B cell (primary cell): ENCODE measurements around the gene TMEM201. TPM values are rescaled to one million over a fixed set of nuclear protein-coding genes. Genes with fewer than 3 reads are reported as not detected.
A peak's percentile ranks its signal among the peaks of the same experiment; 100 is the strongest.

Experiments
- ATAC-seq: fragments of 200-7000 bp; cut with Tn5 transposase; one replicate; pipeline ENCODE4 v1.10.0; 2021; ENCODE audit warnings: low read depth, mild to moderate bottlenecking, moderate number of reproducible peaks, moderate library complexity
- CTCF ChIA-PET: fragments of 350-600 bp; sonication (Branson Sonifier 250); formaldehyde crosslinking; loops from one replicate; lab custom pipeline; 2021; ENCODE audit warnings: antibody characterized with exemption, inconsistent platforms; lab: Charles Lee
- POLR2A ChIA-PET: fragments of 350-600 bp; sonication (Branson Sonifier 250); formaldehyde crosslinking; loops from one replicate; lab custom pipeline; 2021; ENCODE audit warnings: antibody characterized with exemption; lab: Charles Lee
- DNase-seq: peaks from one replicate; pipeline ENCODE4 v3.0.0; 2013
- H2AFZ ChIP-seq: 2 replicates; pipeline ENCODE4 v1.6.1; 2012; ENCODE audit warnings: mild to moderate bottlenecking, low read depth, low read length; ENCODE audit not compliant: insufficient read depth, poor library complexity, severe bottlenecking
- H3K27ac ChIP-seq, 2 donors: 1 replicate in 1 of 2; 2 replicates in 1 of 2; pipeline ENCODE4 v1.5.1; 2012 to 2013; ENCODE audit warnings: low read length in 2 of 2, mild to moderate bottlenecking in 2 of 2, moderate library complexity in 1 of 2
- H3K27me3 ChIP-seq, 4 experiments: fragments of 200-600 bp in 1 of 4; sonication (generic) in 1 of 4; replicated peaks in 1 of 4; 1 replicate in 2 of 4; 2 replicates in 2 of 4; pipeline versions ENCODE4 v1.6.1 to v1.7.0; 2013 to 2016; ENCODE audit warnings: low read length in 3 of 4, mild to moderate bottlenecking in 2 of 4, mixed read lengths in 1 of 4, moderate library complexity in 1 of 4; ENCODE audit not compliant: insufficient read depth in 4 of 4, control insufficient read depth in 3 of 4; ENCODE audit errors: control extremely low read depth in 1 of 4
- H3K36me3 ChIP-seq, 2 experiments: replicated peaks in 1 of 2; 1 replicate in 1 of 2; 2 replicates in 1 of 2; pipeline versions ENCODE4 v1.6.1 to v1.7.1; 2013; ENCODE audit warnings: low read length in 1 of 2; ENCODE audit not compliant: insufficient read depth in 2 of 2, control insufficient read depth in 1 of 2; ENCODE audit errors: control extremely low read depth in 1 of 2, extremely low read depth in 1 of 2
- H3K4me1 ChIP-seq, 2 donors: fragments of 200-600 bp in 1 of 2; sonication (generic) in 1 of 2; 1 replicate in 1 of 2; 2 replicates in 1 of 2; pipeline versions ENCODE4 v1.5.1 to v1.6.1; 2013 to 2017; ENCODE audit warnings: low read length in 2 of 2; ENCODE audit not compliant: control insufficient read depth in 2 of 2, insufficient read depth in 2 of 2
- H3K4me2 ChIP-seq: replicated peaks from 2 replicates; pipeline ENCODE3; 2012; ENCODE audit warnings: mild to moderate bottlenecking, low read depth, low read length; ENCODE audit not compliant: poor library complexity, severe bottlenecking
- H3K4me3 ChIP-seq, 5 experiments: fragments of 200-600 bp in 1 of 5; sonication (generic) in 1 of 5; 1 replicate in 3 of 5; 2 replicates in 2 of 5; pipeline versions ENCODE4 v1.5.1 to v1.7.0; 2011 to 2016; ENCODE audit warnings: low read length in 4 of 5, mild to moderate bottlenecking in 4 of 5, low read depth in 2 of 5, control low read depth in 1 of 5, moderate library complexity in 1 of 5; ENCODE audit not compliant: insufficient read depth in 1 of 5; ENCODE audit errors: control extremely low read depth in 1 of 5, extremely low read depth in 1 of 5
- H3K79me2 ChIP-seq: fragments of 200-600 bp; sonication (generic); one replicate; pipeline ENCODE4 v1.6.0; 2016; ENCODE audit warnings: low read length; ENCODE audit not compliant: control insufficient read depth, insufficient read depth
- H3K9ac ChIP-seq: fragments of 200-600 bp; sonication (generic); 2 replicates; pipeline ENCODE4 v1.6.1; 2017; ENCODE audit warnings: mild to moderate bottlenecking, low read length, moderate library complexity
- H3K9me3 ChIP-seq, 3 donors: one replicate each; pipeline versions ENCODE4 v1.6.1 to v1.7.1; 2013; ENCODE audit warnings: low read length in 2 of 3; ENCODE audit not compliant: control insufficient read depth in 2 of 3, insufficient read depth in 1 of 3; ENCODE audit errors: control extremely low read depth in 1 of 3
- H4K20me1 ChIP-seq: 2 replicates; pipeline ENCODE4 v1.6.0; 2012; ENCODE audit warnings: mild to moderate bottlenecking, low read length; ENCODE audit not compliant: insufficient read depth, control insufficient read depth, poor library complexity, severe bottlenecking
- H3K27ac Mint-ChIP-seq: one replicate; pipeline ENCODE4 v1.8.0; 2021; ENCODE audit warnings: mixed read lengths
- H3K27me3 Mint-ChIP-seq: one replicate; pipeline ENCODE4 v1.8.0; 2021; ENCODE audit warnings: mixed read lengths
- H3K4me1 Mint-ChIP-seq: one replicate; pipeline ENCODE4 v1.8.0; 2021; ENCODE audit warnings: mixed read lengths
- H3K4me3 Mint-ChIP-seq: one replicate; pipeline ENCODE4 v1.8.0; 2021; ENCODE audit warnings: mixed read lengths
- H3K9me3 Mint-ChIP-seq: one replicate; pipeline ENCODE4 v1.8.0; 2022; ENCODE audit warnings: mixed read lengths; ENCODE audit not compliant: insufficient read depth
- CTCF ChIP-seq: fragments of 200-600 bp; IDR thresholded peaks from one replicate; pipeline ENCODE4 v1.8.0; 2022; ENCODE audit warnings: antibody characterized with exemption, mild to moderate bottlenecking
- EZH2 ChIP-seq: IDR thresholded peaks from 2 replicates; pipeline ENCODE4 v1.6.1; 2012; ENCODE audit warnings: borderline replicate concordance, low read depth, mild to moderate bottlenecking, moderate library complexity, low read length; ENCODE audit not compliant: insufficient read depth, poor library complexity, severe bottlenecking
- whole genome bisulfite sequencing: methylation state at CpG from one replicate; pipeline ENCODE4 v1.1.5; 2013; ENCODE audit warnings: missing lambda C conversion rate; ENCODE audit not compliant: insufficient coverage; 5-methylcytosine and 5-hydroxymethylcytosine counted together
- intact Hi-C: fragments of 100-400 bp; cut with micrococcal nuclease; formaldehyde crosslinking; loops from one replicate; pipeline ENCODE4 v1.10.0; 2022
- polyA plus RNA-seq: library from polyadenylated mRNA; depleted of rRNA; stranded (reverse); fragments of >200 nt; gene quantifications from 2 replicates; pipeline ENCODE4 v1.2.3, GENCODE V29; 2012
- total RNA-seq, 2 donors: library from RNA; stranded (reverse); fragments of 120-200 nt in 1 of 2; gene quantifications; 1 replicate in 1 of 2; 2 replicates in 1 of 2; pipeline versions ENCODE4 v1.2.3 to v1.2.4, GENCODE V29; 2013 to 2022

Gene TMEM201
- total and polyA plus RNA-seq, 2 donors (not counting 1 experiment from before 2014, with no cell fraction given) = 6.5 to 9.1 TPM

GRCh38 chr1:9652379-9653209, 63.9 kb downstream of the TMEM201 start:
- peak overlapping the region; percentile 77 to 82 for H3K27ac ChIP-seq
- peak overlapping the region; percentile 83 for H3K9ac ChIP-seq
- peak overlapping the region; percentile 90 for H3K4me2 ChIP-seq
- WGBS = under 1% methylated on average over 51 of the region's 55 CpGs
- Mint-ChIP-seq H3K9me3 (no peaks in the 10 kb centered on the region), H3K4me1 (peaks cover 67% of the 10 kb centered on the region), H3K27ac (peak overlapping the region; percentile 99), H3K4me3 (peak overlapping the region; percentile 94), H3K27me3 (no peaks in the 10 kb centered on the region)
- TF ChIP-seq CTCF (no peak), EZH2 (no peak)
- CTCF ChIA-PET = interaction anchor here (0.9 to 10.6 kb wide), 13 partner anchors 9 to 68 kb away, joined by 3 to 231 read pairs (median 6); no protein-coding TSS in a partner anchor
- peak; percentile 88 for DNase-seq
- H4K20me1 ChIP-seq = peaks cover 51% of the 10 kb centered on the region
- no peaks in the 10 kb centered on the region for H3K27me3 ChIP-seq
- H3K4me3 ChIP-seq = peak overlapping the region; percentile 73 to 96 (median 82)
- H2AFZ ChIP-seq = peak overlapping the region; percentile 43
- POLR2A ChIA-PET = interaction anchor here (0.6 to 8.2 kb wide), 11 partner anchors 9 to 127 kb away, joined by 3 to 251 read pairs (median 7); no protein-coding TSS in a partner anchor
- peaks cover 0 to 5% of the 10 kb centered on the region in 2 experiments for H3K36me3 ChIP-seq
- H3K4me1 ChIP-seq = peaks cover 47 to 65% of the 10 kb centered on the region in 2 donors
- no peaks in the 10 kb centered on the region for H3K9me3 ChIP-seq
- intact Hi-C loops = loop anchor here (1.0 kb wide), 1 partner anchor 64 kb away; the partner anchor contains the start of gene TMEM201
- peak; percentile 29 for ATAC-seq
- peaks cover 82% of the 10 kb centered on the region for H3K79me2 ChIP-seq

- peak overlapping the region; percentile 94 for H3K4me3 Mint-ChIP-seq
- H3K4me1 ChIP-seq = peaks cover 53 to 71% of the 10 kb centered on the region in 2 donors
Observed at GRCh38 chr1:9653210-9653490, 64.4 kb downstream of the TMEM201 start.

More at GRCh38 chr1:9653210-9653490, 64.4 kb downstream of the TMEM201 start:
- peak overlapping the region; percentile 90 for H3K4me2 ChIP-seq
- ChIA-PET POLR2A (interaction anchor here (0.6 to 8.2 kb wide), 7 partner anchors 10 to 67 kb away, joined by 3 to 251 read pairs (median 7); no protein-coding TSS in a partner anchor), CTCF (interaction anchor here (1.2 to 10.6 kb wide), 11 partner anchors 9 to 68 kb away, joined by 3 to 231 read pairs (median 9); no protein-coding TSS in a partner anchor)
- Mint-ChIP-seq H3K9me3 (no peaks in the 10 kb centered on the region), H3K27me3 (no peaks in the 10 kb centered on the region), H3K4me1 (peaks cover 70% of the 10 kb centered on the region), H3K27ac (peak overlapping the region; percentile 99)
- peak; percentile 52 for DNase-seq
- H3K79me2 ChIP-seq = peaks cover 82% of the 10 kb centered on the region
- H4K20me1 ChIP-seq = peaks cover 56% of the 10 kb centered on the region
- no peaks in the 10 kb centered on the region for H3K9me3 ChIP-seq
- H3K36me3 ChIP-seq = peaks cover 0 to 5% of the 10 kb centered on the region in 2 experiments
- H3K9ac ChIP-seq = peak overlapping the region; percentile 83
- H2AFZ ChIP-seq = no peak overlapping the region
- TF ChIP-seq EZH2 (no peak), CTCF (no peak)
- peak overlapping the region; percentile 73 to 96 (median 82) for H3K4me3 ChIP-seq
- H3K27me3 ChIP-seq = no peaks in the 10 kb centered on the region
- ATAC-seq = no peak
- intact Hi-C loops = no loop called here
- H3K27ac ChIP-seq = peak overlapping the region; percentile 77 to 82
- WGBS = no CpG with 5 or more reads among the region's 11 CpGs
